Stromal cell of bone marrow (primary cell): Measurements from ENCODE around the gene FN3K.

ENCODE experiments used
- DNase-seq: peaks from one replicate; pipeline ENCODE4 v3.0.0-alpha.2; 2012; ENCODE audit warnings: low read depth

Gene FN3K

GRCh38 chr17:82734987-82735866 is at the start of gene FN3K:
Gene FN3K, plus strand, starts transcription at chr17:82735615. Its CDS starts 22 bp downstream, at chr17:82735637.
- DNase-seq: peak; percentile 24

GRCh38 chr17:82686366-82687324 is 48.8 kb upstream of the FN3K start:
- no peak for DNase-seq

- DNase-seq: no peak
Measured at GRCh38 chr17:82687375-82687861, 48.0 kb upstream of the FN3K start.

GRCh38 chr17:82687871-82688270 is 47.5 kb upstream of the FN3K start:
- no peak for DNase-seq

- DNase-seq: no peak
Measured at GRCh38 chr17:82689077-82689476, 46.3 kb upstream of the FN3K start.

- no peak for DNase-seq
Measured at GRCh38 chr17:82690786-82691489, 44.5 kb upstream of the FN3K start.

GRCh38 chr17:82691714-82692113 is 43.7 kb upstream of the FN3K start:
- DNase-seq: no peak

- DNase-seq: no peak
Measured at GRCh38 chr17:82692268-82692667, 43.1 kb upstream of the FN3K start.

- DNase-seq: no peak
Measured at GRCh38 chr17:82693168-82693867, 42.1 kb upstream of the FN3K start.

- DNase-seq: no peak
Measured at GRCh38 chr17:82694647-82695046, 40.8 kb upstream of the FN3K start.

GRCh38 chr17:82696259-82696658 is 39.2 kb upstream of the FN3K start:
- DNase-seq: no peak

- no peak for DNase-seq
Measured at GRCh38 chr17:82696916-82697807, 38.3 kb upstream of the FN3K start.

GRCh38 chr17:82697808-82698064 is 37.7 kb upstream of the FN3K start:
- no peak for DNase-seq

GRCh38 chr17:82698065-82698973 is 37.1 kb upstream of the FN3K start, which contains the start of gene RAB40B:
Gene RAB40B, minus strand, starts transcription at chr17:82698698. Its CDS starts 102 bp downstream, at chr17:82698596.
- DNase-seq: peak; percentile 96

GRCh38 chr17:82698974-82699442 is 36.4 kb upstream of the FN3K start:
- DNase-seq: no peak

- DNase-seq: no peak
Measured at GRCh38 chr17:82699551-82699950, 35.9 kb upstream of the FN3K start.

GRCh38 chr17:82702231-82702927 is 33.0 kb upstream of the FN3K start:
- DNase-seq: no peak

GRCh38 chr17:82703036-82703745 is 32.2 kb upstream of the FN3K start:
- no peak for DNase-seq
